SU-DHL-6 (cell line): ENCODE data around the gene PTTG1IP.

Source experiments
- H2AFZ ChIP-seq: fragments of 200-600 bp; sonication (generic); 2 replicates; pipeline ENCODE4 v1.6.1; 2014; ENCODE audit warnings: low read depth, mild to moderate bottlenecking, moderate library complexity, mixed read lengths, antibody characterized with exemption, low read length; ENCODE audit not compliant: severe bottlenecking
- H3F3A ChIP-seq: fragments of 200-600 bp; shearing (Covaris generic); 2 replicates; pipeline ENCODE4 v1.6.0; 2016; ENCODE audit warnings: antibody characterized with exemption, mild to moderate bottlenecking; ENCODE audit not compliant: insufficient read depth
- H3K27ac ChIP-seq: fragments of 200-600 bp; sonication (generic); 2 replicates; pipeline ENCODE4 v1.5.1; 2016; ENCODE audit warnings: low read depth, mild to moderate bottlenecking, low read length, moderate library complexity, mixed read lengths
- H3K27me3 ChIP-seq: fragments of 200-600 bp; sonication (generic), shearing (Covaris generic); 2 replicates; pipeline ENCODE4 v1.6.0; 2014; ENCODE audit warnings: mild to moderate bottlenecking, low read length
- H3K36me3 ChIP-seq: fragments of 200-600 bp; sonication (generic); 2 replicates; pipeline ENCODE4 v1.6.1; 2014; ENCODE audit warnings: mild to moderate bottlenecking, low read length, mixed read lengths
- H3K4me2 ChIP-seq: fragments of 300-600, 200-600 bp; shearing (Covaris generic), sonication (generic); 2 replicates; pipeline ENCODE4 v1.6.0; 2014; ENCODE audit warnings: low read length, low read depth, mild to moderate bottlenecking; ENCODE audit not compliant: poor library complexity, severe bottlenecking
- H3K4me3 ChIP-seq: fragments of 200-600 bp; sonication (generic); 2 replicates; pipeline ENCODE4 v1.5.1; 2014; ENCODE audit warnings: antibody characterized with exemption, low read length, mild to moderate bottlenecking, mixed read lengths; ENCODE audit not compliant: insufficient read depth, poor library complexity, severe bottlenecking
- H3K79me2 ChIP-seq: fragments of 200-600 bp; sonication (generic); 2 replicates; pipeline ENCODE4 v1.6.1; 2014; ENCODE audit warnings: mild to moderate bottlenecking, low read length, moderate library complexity; ENCODE audit not compliant: insufficient read depth
- H3K9ac ChIP-seq: fragments of 200-600 bp; sonication (generic); 2 replicates; pipeline ENCODE4 v1.7.0; 2014; ENCODE audit warnings: mild to moderate bottlenecking, low read length
- H3K9me2 ChIP-seq: fragments of 200-600 bp; sonication (generic); replicated peaks from 2 replicates; pipeline ENCODE4 v1.6.1; 2014; ENCODE audit warnings: low read length; ENCODE audit not compliant: insufficient read depth
- H3K9me3 ChIP-seq: fragments of 200-600 bp; sonication (generic); 2 replicates; pipeline ENCODE4 v1.6.1; 2014; ENCODE audit warnings: low read length, mixed read lengths; ENCODE audit not compliant: insufficient read depth
- H4K20me1 ChIP-seq: fragments of 200-600 bp; sonication (generic); 2 replicates; pipeline ENCODE4 v1.6.1; 2014; ENCODE audit warnings: low read depth, mild to moderate bottlenecking, antibody characterized with exemption, low read length, moderate library complexity, mixed read lengths
- EZH2phosphoT487 ChIP-seq: fragments of 200-600 bp; sonication (generic), shearing (Covaris generic); conservative IDR thresholded peaks from 2 replicates; pipeline ENCODE4 v1.6.1; 2018; ENCODE audit warnings: mild to moderate bottlenecking, antibody characterized with exemption, low read length, moderate library complexity, mixed read lengths
- TF ChIP-seq, protein P1 (sequence below): fragments of 200-600 bp; sonication (generic); IDR thresholded peaks from one replicate; pipeline ENCODE4 v1.5.1; 2017; ENCODE audit warnings: antibody characterized with exemption, mild to moderate bottlenecking, low read length, moderate library complexity; ENCODE audit not compliant: insufficient read depth, poor library complexity, severe bottlenecking

PTTG1IP gene

DNA sequence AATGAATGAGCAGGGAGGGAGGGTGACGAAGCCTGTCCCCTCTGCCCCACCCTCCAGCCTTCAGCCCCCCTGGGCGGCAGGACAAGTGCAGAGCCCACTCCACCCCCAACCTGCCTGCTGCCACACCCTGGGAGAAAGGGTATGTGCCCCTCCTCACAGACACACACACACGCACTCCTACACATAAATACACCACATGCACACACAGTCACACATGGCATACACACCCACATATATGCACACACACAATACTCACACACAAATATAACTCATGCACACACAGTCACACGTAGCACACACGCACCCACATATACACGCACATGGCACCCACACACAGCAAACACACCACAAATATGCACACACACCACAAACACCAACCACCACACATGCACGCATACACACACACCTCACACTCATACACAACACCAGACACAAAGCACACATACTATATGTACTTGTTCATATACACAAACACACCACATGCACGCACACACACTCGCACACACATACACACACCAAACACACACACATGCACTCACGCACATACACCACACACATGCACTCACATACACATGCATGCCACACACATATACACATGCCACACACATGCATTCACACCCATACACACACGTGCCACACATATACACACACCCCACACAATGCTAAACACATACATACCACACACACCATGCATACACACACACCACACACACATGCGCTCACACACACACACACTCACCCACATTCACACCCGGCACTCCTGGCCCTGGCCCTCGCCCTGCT lies 30.8 kb upstream of the PTTG1IP start:
- Histone ChIP-seq H3K9ac (no peak overlapping the region), H2AFZ (no peak overlapping the region), H3F3A (no peaks in the 10 kb centered on the region), H4K20me1 (no peaks in the 10 kb centered on the region), H3K9me3 (no peaks in the 10 kb centered on the region), H3K9me2 (no peaks in the 10 kb centered on the region), H3K27ac (no peak overlapping the region), H3K79me2 (no peaks in the 10 kb centered on the region), H3K36me3 (no peaks in the 10 kb centered on the region), H3K4me3 (no peak overlapping the region), H3K27me3 (no peaks in the 10 kb centered on the region), H3K4me2 (no peak overlapping the region)
- TF ChIP-seq, protein P1, sequence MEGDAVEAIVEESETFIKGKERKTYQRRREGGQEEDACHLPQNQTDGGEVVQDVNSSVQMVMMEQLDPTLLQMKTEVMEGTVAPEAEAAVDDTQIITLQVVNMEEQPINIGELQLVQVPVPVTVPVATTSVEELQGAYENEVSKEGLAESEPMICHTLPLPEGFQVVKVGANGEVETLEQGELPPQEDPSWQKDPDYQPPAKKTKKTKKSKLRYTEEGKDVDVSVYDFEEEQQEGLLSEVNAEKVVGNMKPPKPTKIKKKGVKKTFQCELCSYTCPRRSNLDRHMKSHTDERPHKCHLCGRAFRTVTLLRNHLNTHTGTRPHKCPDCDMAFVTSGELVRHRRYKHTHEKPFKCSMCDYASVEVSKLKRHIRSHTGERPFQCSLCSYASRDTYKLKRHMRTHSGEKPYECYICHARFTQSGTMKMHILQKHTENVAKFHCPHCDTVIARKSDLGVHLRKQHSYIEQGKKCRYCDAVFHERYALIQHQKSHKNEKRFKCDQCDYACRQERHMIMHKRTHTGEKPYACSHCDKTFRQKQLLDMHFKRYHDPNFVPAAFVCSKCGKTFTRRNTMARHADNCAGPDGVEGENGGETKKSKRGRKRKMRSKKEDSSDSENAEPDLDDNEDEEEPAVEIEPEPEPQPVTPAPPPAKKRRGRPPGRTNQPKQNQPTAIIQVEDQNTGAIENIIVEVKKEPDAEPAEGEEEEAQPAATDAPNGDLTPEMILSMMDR = no peak
- no peak for TF ChIP-seq EZH2phosphoT487

DNA sequence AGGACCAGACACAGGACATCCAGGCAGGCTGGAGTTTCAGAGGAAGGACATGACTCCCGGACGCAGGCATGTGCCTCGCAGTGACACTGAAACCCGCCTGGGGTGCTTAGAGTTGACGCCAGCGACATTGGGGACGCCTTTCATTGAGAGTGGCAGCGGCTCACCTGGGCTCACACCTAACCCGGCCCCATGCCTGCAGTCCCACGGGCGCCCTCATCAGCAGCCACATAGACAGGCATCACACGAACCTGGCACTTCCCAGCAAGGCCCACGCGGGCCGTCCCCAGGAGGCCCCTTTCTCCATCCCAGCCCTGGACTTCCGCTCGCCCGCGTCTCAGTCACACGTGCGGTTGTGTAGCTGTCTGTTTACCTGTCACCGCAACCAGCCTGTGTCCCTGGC lies 30.2 kb upstream of the PTTG1IP start:
- H3F3A ChIP-seq = no peaks in the 10 kb centered on the region
- H3K27ac ChIP-seq = no peak overlapping the region
- no peaks in the 10 kb centered on the region for H3K36me3 ChIP-seq
- no peak overlapping the region for H3K4me2 ChIP-seq
- H4K20me1 ChIP-seq = no peaks in the 10 kb centered on the region
- no peak overlapping the region for H2AFZ ChIP-seq
- H3K79me2 ChIP-seq = no peaks in the 10 kb centered on the region
- no peaks in the 10 kb centered on the region for H3K9me2 ChIP-seq
- no peak overlapping the region for H3K9ac ChIP-seq
- TF ChIP-seq, protein P1 = no peak
- no peak for TF ChIP-seq EZH2phosphoT487
- H3K4me3 ChIP-seq = no peak overlapping the region
- H3K27me3 ChIP-seq = no peaks in the 10 kb centered on the region
- H3K9me3 ChIP-seq = no peaks in the 10 kb centered on the region

DNA sequence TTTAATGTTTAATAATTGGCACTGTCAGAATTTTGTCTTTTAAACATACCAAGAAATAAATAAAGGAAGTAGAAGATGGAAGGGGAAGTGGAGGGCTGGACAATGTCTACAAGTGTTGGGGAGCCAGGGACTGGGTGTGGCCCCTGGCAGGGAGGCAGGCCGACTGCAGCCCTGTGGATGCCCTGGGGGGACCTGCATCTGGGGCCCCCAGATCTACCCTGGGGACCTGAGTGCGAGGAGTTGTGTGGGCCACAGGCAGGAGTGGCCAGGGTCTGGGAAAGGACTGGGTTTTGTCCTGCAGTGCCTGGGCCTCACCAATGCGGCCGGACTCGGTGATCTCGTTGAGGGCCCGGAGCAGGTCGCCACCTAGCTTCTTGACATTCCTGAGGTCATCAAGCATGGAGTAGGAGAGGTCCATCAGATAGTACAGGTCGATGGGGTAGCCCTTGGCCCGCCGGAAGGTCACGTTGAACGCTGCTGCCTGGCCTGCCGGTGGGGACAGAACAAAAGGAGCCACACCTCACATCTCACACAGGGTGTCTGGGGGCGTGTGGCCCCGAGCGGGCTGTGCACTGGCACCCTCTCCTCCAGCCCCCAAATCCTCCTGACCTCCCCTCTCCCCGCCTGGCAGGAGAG lies 29.7 kb upstream of the PTTG1IP start:
- Histone ChIP-seq H3K36me3 (no peaks in the 10 kb centered on the region), H3K9me2 (no peaks in the 10 kb centered on the region), H3K4me3 (no peak overlapping the region), H4K20me1 (no peaks in the 10 kb centered on the region), H3K27ac (no peak overlapping the region), H3F3A (no peaks in the 10 kb centered on the region), H3K27me3 (no peaks in the 10 kb centered on the region), H2AFZ (no peak overlapping the region), H3K79me2 (no peaks in the 10 kb centered on the region), H3K4me2 (no peak overlapping the region), H3K9me3 (no peaks in the 10 kb centered on the region), H3K9ac (no peak overlapping the region)
- TF ChIP-seq, protein P1 = no peak
- no peak for TF ChIP-seq EZH2phosphoT487
